Astrocyte of the hippocampus (primary cell): Measurements from ENCODE around the gene NANOGP8.
A peak's percentile ranks its signal among the peaks of the same experiment; 100 is the strongest.
"Not testable (repeated sequence)": the region's sequence is repeated elsewhere in the genome, so short reads cannot be mapped to it uniquely, and the experiment has no call there.

Experiments used
- DNase-seq: peaks from one replicate; pipeline ENCODE4 v3.0.0; 2011; ENCODE audit warnings: low read depth, low spot score

The NANOGP8 gene, protein sequence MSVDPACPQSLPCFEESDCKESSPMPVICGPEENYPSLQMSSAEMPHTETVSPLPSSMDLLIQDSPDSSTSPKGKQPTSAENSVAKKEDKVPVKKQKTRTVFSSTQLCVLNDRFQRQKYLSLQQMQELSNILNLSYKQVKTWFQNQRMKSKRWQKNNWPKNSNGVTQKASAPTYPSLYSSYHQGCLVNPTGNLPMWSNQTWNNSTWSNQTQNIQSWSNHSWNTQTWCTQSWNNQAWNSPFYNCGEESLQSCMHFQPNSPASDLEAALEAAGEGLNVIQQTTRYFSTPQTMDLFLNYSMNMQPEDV

DNA sequence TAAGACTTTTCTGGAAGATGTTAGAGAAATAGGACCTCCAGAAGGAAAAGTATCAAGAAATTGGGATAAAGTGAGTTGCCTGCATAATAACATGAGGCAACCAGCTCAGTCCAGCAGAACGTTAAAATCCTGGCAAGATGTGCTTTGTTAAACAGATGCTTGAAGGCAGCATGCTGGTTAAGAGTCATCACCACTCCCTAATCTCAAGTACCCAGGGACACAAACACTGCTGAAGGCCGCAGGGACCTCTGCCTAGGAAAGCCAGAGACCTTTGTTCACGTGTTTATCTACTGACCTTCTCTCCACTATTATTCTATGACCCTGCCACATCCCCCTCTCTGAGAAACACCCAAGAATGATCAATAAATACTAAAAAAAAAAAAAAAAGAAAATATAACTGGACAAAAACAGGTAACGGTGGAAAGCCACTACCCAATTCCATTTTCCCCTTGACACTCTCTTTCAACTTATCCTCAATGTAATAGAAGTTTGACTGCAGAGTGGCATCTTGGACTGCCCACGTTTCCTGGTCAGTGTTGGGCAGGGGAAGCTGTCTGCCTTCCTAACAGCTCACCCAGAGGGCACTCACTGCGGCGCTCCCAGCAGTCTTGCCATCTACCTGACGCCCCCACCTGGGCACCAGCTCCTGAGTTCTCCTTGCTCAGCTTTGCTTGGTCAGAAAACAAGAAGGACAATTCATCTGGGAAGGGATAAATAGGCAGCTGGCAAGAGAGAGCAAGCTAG is at the start of gene NANOGP8:
Gene NANOGP8 (minus strand): TSS at position 120 of the 744 bp plus-strand sequence. CDS start 185 bp downstream, outside the sequence.
- DNase-seq: not testable (repeated sequence)

DNA sequence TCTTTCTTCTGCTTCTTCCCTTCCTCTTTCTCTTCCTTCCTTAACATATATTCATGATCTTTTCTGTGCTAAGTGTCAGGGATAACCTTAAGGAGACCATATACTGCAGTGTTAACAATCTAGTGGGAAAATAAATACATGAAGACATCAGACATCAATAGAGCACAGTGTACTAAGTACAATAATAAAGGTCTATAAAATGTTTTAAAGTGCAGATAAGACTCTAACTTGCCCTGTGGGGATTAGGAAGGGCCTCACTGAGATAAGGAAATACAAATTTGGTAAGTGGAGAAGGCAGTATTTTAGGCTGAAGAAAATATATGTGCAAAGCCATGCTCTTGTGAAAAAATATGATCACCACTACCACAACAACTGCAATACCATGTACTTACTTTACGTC is 49.2 kb upstream of the NANOGP8 start:
- no peak for DNase-seq

DNA sequence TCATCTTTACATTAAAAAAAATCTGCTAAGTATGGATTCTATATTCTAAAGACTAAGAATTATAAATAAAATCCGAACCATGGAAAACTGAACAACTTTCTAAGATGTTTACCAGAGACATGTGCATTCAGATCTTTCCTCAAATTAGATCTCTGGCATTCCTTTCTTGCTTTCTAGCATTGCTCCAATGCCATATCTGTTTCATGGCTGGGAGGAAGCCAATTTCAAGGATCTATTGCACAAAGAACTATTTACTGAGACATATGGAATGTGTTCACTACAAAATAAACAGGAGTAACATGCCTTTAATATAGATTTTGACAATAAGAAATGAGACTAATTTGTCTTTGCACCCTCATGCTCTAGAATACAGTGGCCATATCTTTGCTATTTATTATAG is 45.1 kb upstream of the NANOGP8 start:
- no peak for DNase-seq

DNA sequence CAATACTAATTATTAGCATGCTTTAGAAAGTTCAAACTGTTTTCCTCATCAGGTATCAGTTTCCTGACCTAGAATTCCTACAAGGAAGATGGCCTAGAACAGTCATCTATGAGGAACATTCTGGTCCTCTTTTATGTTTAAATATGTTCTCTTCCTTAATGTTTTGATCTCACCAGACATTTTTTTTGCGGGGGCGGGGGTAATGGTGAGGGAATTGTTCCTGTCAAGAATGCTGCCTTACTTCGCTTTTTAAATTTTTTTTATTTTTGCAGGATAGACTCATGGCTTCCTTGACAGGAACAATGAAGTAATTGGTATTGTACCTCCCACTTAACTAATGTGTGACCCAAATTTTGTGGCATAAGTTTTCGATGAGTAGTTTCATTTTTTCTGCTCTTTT is 44.3 kb upstream of the NANOGP8 start:
- no peak for DNase-seq

DNA sequence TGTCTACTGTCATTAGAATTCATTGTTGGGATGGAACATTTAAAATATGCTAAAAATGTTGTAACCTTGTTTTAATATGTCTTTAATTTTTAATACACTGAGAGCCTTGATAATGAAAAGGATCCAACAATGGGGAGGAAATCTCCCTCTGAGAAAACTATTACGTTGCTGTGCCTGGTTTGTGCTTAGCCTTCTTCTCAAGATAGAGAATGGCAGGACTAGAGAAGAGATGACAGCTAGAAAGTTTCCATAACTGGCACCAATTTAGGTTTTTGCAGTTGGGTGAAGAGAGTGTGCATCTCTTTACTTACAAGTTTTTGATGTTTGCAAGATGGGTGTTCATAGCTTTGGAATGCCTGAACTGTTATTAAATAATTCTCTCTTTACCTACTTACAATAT is 42.6 kb upstream of the NANOGP8 start:
- DNase-seq: no peak

DNA sequence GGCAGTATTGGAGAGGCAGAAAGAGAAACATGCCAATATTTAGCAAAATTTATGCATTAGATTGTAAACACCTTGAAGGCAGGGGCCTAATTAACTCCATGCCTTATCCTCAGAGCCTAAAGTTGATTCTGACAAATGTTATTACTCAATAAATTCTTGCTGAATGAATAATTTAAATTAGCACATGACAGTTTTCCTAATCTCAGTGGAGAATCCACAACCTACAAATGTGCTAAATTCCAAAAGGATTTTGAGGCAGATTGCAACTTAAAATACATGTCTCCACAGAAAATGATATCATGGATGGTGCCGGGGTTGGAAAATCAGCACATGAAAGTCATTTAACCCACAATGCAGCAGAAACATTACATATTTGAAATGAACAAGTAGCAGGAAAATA is 41.1 kb upstream of the NANOGP8 start:
- no peak for DNase-seq

DNA sequence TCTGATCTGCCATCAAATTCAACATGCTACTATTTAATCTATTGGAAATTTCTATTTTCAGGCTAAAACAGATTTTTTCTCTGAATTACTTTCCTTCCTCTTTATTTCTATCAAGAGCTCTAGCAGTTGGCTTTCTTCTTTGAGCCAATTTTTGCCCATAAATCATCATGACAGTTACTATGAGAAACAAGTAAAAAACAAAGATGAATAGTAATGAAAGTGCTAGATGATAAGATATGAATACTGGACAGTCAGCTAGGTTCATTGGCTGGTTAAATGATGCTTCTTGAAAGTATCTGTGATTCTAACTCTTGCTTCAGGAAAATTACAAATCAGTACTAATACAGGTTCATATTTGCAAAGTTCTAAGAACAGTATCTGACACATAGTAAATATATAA is 38.6 kb upstream of the NANOGP8 start:
- no peak for DNase-seq

DNA sequence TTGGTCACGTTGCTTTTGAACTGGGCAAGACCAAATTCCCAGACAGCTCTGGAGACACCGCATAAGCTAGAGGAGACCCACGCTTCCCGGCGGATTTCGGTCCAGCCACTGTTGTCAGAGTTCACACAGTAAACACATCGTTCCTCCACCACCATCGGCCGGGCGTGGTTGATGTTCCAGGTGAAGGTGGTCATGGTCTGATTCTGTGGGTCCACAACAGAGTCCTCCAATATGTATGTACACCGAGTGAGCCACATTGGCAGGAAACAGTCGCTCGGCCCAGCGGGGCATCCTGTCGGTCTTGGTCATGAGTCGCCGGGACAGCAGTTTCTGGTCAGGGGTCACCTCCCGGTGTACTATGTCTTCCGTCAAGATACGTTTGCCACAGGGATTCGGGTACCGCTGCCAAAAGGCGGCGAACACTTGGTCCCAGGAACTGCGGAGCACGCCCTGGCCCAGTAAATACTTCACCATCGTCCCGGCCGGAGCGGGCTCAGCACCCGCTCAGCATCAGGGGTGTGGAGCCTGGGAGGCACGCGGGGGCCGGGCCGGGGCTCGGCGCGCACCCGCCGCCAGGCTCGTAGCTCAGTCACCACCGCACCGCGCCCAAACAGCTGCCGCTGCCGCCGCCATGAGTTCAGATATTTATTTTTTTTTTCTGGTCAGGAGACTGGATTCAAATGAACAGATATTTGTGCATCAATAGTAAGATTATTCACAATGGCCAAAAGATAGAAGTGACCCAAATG is 36.7 kb upstream of the NANOGP8 start:
- DNase-seq: no peak

DNA sequence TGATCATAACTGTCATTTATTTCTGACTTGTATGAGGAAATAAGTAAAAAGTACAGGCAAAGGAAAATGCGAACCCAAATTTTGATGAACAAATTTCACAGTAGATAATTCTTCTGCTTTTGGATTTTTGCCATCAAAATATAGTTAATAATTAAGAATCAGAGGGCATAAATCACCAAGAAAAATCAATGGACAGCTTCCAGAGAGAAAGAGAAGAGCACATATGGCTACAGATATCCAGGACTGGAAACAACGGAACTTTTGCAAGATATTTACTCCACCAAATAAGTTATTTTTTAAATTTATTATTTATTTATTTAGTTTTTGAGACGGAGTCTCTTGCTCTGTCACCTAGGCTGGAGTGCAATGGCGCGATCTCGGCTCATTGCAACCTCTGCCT is 35.1 kb upstream of the NANOGP8 start:
- DNase-seq: no peak

DNA sequence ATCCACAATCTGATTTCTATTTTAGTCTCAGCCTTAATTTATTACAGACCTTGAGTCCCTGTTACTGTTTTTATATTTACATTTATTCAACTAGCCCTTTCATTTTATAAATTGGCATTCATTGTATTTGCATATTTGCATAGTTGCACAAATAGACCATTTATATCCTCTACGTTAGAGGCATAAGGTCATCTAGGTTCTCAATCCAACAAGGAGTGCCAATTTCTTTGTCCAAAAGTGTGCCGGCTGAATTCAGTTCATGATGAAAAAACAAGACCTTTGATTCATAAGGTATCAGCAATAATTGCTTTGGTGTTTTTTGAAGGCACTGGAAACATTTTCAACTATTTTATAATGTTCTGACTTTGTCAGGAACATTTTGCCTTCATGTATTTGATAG is 33.9 kb upstream of the NANOGP8 start:
- no peak for DNase-seq

DNA sequence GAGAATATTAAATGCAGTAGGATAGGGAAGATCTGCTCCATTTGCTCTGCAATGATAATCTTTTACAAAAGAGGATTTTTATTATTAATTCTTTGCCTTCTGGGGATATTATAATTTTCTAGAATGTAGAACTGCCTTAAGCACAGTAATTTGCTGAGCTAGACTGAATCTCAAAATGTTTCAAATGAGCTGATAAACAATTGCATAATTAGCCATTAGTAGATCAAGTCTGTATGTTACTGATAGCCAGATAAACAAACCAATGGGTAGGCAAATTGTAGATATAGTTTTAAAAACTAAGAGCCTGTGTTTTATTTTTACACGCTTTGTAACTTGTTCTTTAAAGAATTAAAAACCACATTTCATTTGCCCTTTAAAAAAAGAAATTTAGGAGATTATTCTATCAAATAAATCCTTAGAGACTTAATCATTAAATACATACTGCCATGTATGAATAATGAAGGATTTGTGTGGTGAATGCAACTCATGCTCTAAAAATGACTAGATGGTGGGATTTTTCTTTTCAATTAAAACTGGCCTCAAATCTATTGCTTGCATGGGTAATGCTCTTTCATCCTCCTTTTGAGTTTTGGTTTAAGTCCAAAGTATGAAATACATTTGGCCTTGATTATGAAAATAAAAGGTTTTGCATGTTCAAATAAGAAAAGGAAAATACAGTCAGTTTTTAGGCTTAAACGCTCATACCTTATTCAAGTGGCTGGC is 32.6 kb upstream of the NANOGP8 start:
- DNase-seq: no peak

DNA sequence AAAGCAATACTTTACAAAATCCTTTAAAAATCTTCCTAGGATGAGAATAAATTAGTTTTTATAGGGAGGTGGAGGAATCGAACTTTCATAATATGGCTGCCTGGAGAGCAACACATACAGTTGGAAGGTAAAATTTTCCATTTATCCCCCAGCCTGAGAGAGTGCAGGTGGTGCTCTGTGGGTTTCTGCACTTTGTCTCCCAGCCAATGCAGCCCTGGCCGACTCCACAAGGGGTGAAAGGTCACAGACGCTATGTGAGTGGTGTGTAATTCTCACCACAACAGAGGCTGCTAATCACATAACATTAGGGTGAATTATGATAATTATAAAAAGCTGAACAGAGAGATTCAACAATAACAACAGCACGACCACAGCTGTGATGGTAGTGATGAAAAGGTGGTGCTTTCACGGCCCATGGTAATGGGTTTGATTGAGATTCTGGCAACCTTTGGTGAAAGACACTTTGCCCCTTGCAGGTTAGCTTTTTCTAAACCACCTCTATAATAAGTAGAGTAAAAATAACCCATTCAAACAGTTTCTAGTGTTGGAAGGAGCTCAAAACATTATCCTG is 30.1 kb upstream of the NANOGP8 start:
- peak; percentile 50 for DNase-seq

DNA sequence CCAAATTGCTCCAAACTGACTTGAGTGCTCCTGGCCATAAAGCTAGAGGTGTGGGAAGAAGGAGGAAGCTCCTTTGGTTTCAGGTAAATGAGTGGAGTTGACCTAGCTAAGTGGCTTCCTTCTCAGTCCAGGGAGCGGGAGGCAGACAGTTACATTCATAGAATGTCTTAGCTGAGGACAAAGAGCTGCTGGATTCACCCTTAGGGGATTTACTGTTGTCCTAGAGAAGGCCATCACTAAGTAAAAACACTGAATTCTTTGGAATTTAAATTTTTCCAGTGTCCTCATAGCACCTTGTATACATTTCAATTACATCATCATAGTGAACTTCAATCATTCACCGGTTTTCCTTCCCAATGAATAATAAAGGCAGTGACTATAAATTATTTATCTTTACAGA is 27.3 kb upstream of the NANOGP8 start:
- DNase-seq: no peak

DNA sequence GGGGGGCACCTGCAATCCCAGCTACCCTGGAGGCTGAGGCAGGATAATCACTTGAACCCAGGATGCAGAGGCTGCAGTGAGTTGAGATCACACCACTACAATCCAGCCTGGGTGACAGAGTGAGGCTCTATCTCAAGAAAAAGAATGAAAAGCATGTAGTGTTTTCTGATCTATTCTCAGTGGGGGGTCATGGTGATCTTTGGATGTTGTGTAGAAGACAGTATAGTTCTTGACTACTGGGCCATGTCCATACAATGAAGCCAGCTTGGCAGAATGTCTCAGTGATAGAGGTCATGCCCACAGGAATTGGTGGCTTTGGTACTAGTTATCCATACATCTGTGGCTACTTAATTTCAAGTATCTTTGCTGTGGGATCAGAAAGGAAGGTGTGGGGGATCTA is 26.8 kb upstream of the NANOGP8 start:
- no peak for DNase-seq

DNA sequence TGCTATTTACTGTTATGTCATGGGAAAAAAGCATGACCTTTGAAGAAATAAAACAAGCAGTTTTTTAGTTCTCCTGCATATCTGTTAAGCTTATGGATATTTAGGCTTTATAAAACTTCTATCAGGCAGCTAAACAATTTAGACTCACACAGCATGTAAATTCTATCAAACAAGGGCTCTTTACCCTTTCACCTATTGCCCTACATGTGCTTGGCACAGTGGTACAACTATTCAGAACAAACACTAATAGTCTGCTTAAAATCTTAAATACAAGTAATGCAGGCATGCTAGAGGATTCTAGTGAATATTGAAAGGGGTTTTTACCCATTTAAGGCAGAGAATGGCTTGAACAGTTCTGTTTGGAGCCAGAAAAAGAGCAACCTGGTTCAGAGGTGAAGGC is 23.4 kb upstream of the NANOGP8 start:
- no peak for DNase-seq

DNA sequence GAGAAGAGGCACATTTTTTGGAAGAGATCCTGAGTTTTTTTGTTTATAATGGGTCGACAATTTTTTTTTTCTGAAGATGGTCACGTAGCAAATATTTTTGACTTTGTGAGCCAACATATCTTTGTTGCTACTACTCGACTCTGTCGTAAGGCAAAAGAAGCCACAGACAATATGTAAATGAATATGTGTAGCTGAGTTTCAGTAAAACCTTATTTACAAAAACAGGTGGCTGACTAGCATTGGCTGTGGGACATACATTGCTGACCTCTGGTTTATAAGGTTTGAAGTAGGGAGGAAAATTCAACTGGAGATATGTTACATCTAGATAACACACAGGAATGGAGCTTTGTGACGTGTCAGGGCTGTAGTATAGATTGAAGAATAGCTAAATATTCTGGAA is 22.5 kb upstream of the NANOGP8 start:
- no peak for DNase-seq

DNA sequence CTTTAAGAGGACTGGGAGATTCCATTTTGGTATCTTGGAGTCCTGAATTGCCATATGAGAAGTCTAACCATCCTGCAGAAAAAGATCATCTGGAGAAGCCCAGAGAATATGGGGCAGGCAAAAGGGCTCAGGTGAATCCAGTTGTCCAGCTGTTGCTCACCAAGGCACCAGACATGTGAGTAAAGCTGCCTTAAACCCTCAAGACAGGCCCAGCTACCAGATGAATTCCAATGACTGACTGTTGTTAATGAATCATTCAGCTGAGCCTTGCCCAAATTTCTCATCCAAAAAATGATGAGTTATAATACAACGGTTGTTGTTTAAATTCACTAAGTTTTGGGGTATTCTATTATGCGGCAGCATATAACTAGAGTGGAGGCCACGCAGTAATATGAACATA is 22.0 kb upstream of the NANOGP8 start:
- no peak for DNase-seq

DNA sequence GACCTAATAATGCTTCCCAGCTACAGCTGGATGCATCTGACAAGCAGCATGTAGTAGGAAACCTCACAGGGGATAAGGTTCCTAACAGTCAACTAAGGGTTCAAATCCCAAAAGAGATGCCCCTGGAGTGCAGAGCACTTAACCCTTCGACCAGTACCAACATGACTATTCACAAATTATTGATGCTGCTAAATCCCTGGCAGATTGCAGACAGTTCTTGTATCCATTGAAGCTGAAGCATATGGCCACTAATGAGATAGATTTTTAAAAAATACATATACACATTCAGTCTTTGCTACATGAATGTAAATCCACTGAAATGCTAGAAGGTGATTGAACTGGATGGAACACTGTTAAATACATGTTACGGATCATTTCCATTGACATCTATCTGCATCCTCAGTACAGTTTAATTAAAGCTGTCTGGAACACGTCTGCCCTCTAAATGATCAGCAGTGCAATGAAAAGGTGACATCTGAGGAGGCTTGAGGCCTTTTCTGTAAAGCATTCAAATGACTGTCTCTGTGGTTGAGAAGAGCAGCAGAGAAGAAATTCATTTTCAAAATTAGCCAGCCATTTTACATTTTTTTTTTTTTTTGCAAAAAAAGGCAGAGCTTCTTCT is 19.5 kb upstream of the NANOGP8 start:
- no peak for DNase-seq

DNA sequence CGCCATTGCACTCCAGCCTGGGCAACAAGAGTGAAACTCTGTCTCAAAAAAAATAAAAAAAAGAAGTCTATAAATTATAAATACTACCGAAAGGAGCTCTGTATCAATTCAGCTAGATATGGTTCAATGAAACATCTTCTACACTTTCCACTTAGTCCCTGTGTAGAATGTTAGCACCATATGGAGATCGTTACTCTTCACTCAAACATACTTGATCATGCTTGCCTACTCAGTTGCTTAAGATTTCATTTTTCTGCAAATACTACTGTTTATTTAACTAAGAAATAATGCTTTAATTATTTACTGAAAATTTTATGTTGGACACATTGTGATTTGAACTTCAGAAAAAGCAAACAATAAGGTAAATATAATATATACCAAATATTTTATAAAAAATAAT is 17.1 kb upstream of the NANOGP8 start:
- no peak for DNase-seq

DNA sequence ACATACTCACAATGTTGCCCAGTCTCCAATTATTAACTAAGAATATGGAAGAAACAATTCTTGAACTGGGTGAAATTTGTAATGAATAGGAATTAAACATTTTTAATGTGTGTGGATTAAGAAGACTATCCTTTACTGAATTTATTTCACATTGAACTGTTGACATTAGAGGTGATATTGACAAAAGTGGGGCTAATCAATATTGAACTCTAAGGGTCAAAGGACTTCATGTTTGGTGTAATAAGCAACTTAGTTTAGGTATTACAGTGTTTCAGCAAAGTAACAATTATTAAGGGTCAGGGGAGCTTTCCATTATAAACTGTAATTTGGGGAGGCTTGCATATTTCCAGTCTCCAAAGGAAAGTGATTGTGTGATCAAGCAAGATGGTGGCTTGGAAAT is 16.2 kb upstream of the NANOGP8 start:
- DNase-seq: no peak

DNA sequence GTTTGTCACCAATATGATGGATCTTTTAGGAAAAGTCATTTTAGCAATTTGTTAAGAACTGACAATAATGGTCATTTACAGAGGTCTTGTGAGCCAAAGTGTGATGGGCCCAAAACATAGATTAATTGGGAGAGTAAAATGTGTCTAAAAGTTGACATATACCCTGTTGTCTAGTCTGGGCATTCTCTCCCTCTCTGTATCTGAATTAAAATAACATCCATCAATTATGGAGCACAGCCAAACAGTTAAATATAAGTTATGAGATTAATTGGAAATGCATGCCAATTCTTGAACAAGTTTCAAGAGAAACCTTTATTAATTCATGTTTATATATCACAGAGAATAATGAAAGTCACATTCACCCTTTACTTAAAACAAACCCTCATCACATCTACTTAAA is 13.6 kb upstream of the NANOGP8 start:
- DNase-seq: no peak
